ENCODE measurements around the gene ULK1. TPM values are rescaled to one million over a fixed set of nuclear protein-coding genes. Genes with fewer than 3 reads are reported as not detected.
"Not testable (repeated sequence)": the region's sequence is repeated elsewhere in the genome, so short reads cannot be mapped to it uniquely, and the experiment has no call there.

The ULK1 gene
- polyA plus RNA-seq, 6 donors from 2014 or later, result 0.22 to 2.1 (median 0.73) TPM

DNA sequence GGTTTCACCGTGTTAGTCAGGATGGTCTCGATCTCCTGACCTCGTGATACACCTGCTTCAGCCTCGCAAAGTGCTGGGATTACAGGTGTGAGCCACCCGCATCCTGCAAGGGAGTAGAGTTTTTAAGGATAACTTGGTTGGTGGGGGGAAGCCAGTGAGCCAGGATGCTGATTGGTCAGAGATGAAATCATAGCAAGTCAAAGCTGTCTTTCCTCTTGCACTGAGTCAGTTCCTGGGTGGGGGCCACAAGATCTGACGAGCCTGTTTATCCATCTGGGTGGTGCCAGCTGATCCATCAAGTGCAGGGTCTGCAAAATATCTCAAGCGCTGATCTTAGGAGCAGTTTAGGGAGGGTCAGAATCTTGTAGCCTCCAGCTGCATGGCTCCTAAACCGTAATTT lies 9.3 kb upstream of the ULK1 start:
- ATAC-seq (ENCODE audit: low read depth in 2 of 2); H3K4me3 Mint-ChIP-seq; H3K9me3 Mint-ChIP-seq; DNase-seq; H3K36me3 Mint-ChIP-seq; H3K4me1 Mint-ChIP-seq; H3K27ac Mint-ChIP-seq: not testable (repeated sequence)
- H3K27me3 Mint-ChIP-seq, result peaks cover 0 to 27% (median 0%) of the 10 kb centered on the region in 3 donors

DNA sequence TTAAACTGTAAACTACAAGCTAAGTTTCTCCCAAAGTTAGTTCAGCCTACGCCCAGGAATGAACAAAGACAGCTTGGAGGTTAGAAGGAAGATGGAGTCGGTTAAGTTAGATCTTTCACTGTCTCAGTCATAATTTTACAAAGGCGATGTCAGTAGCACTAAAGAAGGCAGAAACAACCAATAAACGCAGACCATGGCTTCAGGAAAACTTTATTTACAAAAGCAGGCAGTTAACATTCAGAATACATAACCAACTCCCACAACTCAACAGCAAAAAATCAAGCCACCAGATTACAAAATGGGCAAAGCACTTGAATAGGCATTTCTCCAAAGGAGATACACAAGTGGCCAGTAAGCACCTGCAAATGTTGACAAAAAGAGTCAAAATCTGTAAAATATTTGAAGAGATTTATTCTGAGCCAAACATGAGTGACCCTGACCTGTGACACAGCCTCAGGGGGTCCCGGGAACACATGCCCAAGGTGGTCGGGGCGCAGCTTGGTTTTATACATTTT lies 8.8 kb upstream of the ULK1 start:
- peaks cover 0 to 7% of the 10 kb centered on the region in 2 donors for H3K36me3 Mint-ChIP-seq
- H3K27me3 Mint-ChIP-seq, result peaks cover 0 to 27% (median 0%) of the 10 kb centered on the region in 3 donors
- ATAC-seq (ENCODE audit: low read depth in 2 of 2), result no peak
- H3K27ac Mint-ChIP-seq, result no peak overlapping the region
- H3K9me3 Mint-ChIP-seq, result peaks cover 0 to 9% (median 5%) of the 10 kb centered on the region in 7 donors
- H3K4me1 Mint-ChIP-seq, result peaks cover 0 to 2% (median 0%) of the 10 kb centered on the region in 3 donors
- no peak for DNase-seq
- H3K4me3 Mint-ChIP-seq, result no peak overlapping the region

DNA sequence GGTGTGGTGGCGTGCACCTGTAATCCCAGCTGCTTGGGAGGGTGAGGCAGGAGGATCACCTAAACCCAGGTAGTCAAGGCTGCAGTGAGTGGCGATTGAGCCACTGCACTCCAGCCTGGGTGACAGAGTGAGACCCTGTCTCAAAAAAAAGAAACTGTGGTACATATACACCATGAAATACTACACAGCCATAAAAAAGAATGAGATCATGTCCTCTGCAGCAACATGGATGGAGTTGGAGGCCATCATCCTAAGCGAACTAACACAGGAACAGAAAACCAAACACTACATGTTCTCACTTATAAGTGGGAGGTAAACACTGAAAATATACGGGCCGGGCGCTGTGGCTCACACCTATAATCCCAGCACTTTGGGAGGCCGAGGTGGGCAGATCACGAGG lies 2.7 kb upstream of the ULK1 start:
- H3K36me3 Mint-ChIP-seq; H3K9me3 Mint-ChIP-seq; H3K27me3 Mint-ChIP-seq; ATAC-seq (ENCODE audit: low read depth in 2 of 2); DNase-seq: not testable (repeated sequence)
- Mint-ChIP-seq H3K27ac (peak overlapping the region in 1 of 6 donors; percentile 60), H3K4me3 (peak overlapping the region in 2 of 8 donors; percentile 9 to 23), H3K4me1 (peaks cover 8 to 12% (median 10%) of the 10 kb centered on the region in 3 donors)

DNA sequence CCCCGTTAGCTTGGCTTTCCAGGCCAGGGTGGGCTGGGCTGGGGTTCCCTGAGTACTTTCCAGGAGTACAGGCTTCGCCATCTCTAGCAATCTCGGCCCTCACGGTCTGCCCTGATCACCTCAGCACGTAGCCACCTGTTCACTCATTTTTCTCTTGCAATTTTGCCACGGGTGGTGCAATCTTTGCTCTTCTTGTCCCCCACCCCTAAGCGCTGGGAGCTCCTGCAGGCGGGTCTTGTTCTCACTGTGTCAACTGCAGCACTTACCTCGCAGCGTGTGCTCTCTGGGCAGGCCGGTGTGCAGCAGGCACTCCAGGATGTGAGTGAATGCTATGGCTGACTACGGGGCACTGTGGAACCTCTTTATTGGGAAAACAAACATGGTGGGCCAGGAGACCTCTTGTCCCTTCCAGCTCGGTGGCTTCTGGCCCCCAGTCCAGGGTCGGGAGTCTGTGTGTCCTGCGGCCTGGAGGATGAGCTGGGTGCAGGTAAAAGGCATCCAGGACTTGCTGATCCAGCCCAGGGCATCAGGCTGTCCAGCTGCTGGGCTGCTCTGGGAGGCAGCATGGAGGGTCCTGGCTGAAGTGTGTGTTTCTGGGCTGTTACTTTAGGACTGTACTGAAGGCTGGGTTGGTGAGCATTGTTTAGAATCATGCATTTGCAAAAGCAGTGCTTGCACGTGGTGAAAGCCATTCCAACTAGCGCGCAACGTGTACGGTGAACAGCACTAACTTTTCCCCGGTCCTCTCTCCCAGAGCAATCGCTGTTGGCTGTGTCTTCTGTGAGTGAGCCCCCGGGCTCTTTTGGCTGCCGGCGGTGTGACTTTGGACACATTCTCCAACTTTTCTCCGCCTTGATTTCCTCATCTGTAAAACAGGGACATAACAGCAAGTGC lies 1.5 kb upstream of the ULK1 start:
- peaks cover 0 to 4% (median 0%) of the 10 kb centered on the region in 3 donors for H3K27me3 Mint-ChIP-seq
- H3K4me1 Mint-ChIP-seq, result peaks cover 14 to 21% (median 21%) of the 10 kb centered on the region in 3 donors
- peak overlapping the region in 2 of 6 donors; percentile 47 to 64 for H3K27ac Mint-ChIP-seq
- DNase-seq (no peak), ATAC-seq (ENCODE audit: low read depth in 2 of 2) (no peak)
- no peaks in the 10 kb centered on the region for H3K36me3 Mint-ChIP-seq
- H3K4me3 Mint-ChIP-seq, result peak overlapping the region in 7 of 8 donors; percentile 30 to 90 (median 67)
- H3K9me3 Mint-ChIP-seq, result no peaks in the 10 kb centered on the region

DNA sequence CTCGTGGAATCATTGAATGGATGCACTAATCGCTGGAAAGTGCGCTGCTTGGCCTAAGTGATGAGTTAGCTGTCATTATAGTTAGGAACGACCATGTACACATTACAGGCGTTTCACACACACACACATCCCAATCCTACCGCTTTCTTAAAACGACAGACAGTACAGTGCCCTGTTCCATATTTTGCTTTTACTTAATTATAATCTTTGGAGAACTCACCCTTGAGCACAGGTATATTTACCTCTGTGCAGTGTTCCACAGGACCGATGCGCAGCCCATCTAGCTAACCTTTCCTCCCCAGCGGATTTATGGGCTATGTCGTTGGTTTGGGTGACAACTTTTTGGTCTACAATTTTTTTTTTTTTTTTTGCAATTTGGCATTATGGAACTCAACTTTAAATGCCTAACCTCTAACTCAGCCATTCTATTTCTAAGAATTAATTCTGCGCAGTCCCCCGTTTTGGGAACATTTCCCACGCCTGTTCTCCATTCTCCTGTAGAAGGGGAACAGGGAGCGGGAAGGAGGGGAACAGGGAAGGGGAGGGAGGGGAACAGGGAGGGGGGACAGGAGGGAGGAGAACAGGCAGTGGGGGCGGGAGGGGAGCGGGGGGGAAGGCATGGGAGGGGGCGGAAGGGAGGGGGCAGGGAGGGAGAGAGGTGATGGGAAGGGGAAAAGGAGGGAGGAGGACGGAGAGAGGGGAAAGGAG lies 663 bp upstream of the ULK1 start:
- H3K27me3 Mint-ChIP-seq, result no peaks in the 10 kb centered on the region
- ATAC-seq (ENCODE audit: low read depth in 2 of 2) (no peak), DNase-seq (no peak)
- H3K9me3 Mint-ChIP-seq, result no peaks in the 10 kb centered on the region
- peak overlapping the region in 7 of 8 donors; percentile 30 to 90 (median 55) for H3K4me3 Mint-ChIP-seq
- H3K36me3 Mint-ChIP-seq, result no peaks in the 10 kb centered on the region
- H3K4me1 Mint-ChIP-seq, result peaks cover 16 to 25% (median 21%) of the 10 kb centered on the region in 3 donors
- H3K27ac Mint-ChIP-seq, result peak overlapping the region in 3 of 6 donors; percentile 27 to 92 (median 78)

DNA sequence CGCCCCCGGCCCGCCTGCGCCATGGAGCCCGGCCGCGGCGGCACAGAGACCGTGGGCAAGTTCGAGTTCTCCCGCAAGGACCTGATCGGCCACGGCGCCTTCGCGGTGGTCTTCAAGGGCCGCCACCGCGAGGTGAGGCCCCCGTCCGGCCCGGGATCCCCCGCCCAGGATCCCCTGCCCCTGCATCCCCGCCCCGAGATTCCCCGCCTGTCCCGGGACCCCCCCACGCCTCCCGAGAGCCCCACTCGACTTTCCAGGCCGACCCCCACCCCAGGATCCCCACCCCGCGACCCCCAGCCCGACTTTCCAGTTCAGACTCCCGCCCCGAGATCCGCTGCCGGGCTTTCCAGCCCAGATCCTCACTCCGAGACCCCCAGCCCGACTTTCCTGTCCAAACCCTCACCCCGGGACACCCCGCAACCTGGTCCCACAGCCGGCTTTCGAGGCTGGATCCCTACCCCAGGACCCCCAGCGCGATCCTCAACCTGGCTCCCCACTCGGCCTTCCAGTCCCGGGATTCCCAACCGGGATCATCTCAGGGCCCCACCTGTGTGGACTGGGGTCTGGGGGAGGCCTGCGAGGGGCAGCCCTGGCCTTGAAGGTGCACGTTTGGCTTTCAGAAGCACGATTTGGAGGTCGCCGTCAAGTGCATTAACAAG lies 688 bp downstream of the ULK1 start:
- H3K36me3 Mint-ChIP-seq, result no peaks in the 10 kb centered on the region
- no peaks in the 10 kb centered on the region for H3K9me3 Mint-ChIP-seq
- H3K4me1 Mint-ChIP-seq, result peaks cover 18 to 25% (median 21%) of the 10 kb centered on the region in 3 donors
- H3K4me3 Mint-ChIP-seq, result peak overlapping the region; percentile 82 to 93 (median 90)
- ATAC-seq (ENCODE audit: low read depth in 2 of 2) (no peak), DNase-seq (no peak)
- H3K27me3 Mint-ChIP-seq, result no peaks in the 10 kb centered on the region
- H3K27ac Mint-ChIP-seq, result peak overlapping the region in 5 of 6 donors; percentile 92 to 95 (median 94)

DNA sequence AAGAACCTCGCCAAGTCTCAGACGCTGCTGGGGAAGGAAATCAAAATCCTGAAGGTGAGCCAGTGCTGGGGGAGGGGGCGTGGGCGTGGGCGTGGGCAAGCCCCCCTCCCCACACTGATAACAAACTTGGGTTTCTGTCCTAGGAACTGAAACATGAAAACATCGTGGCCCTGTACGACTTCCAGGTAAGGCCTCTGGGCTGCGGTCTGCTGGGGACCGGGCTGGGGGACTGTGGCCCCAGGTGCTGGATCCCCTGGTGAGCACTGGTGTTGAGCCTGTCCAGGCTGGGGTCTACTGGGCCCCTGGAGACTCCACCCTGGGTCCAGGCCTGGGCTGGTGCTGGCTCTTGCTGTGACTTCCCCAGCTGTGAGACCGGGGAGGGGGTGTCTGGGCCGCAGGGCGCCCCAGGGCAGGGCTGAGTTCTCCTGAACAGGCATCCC lies 1.2 kb downstream of the ULK1 start:
- H3K27ac Mint-ChIP-seq, result peak overlapping the region in 5 of 6 donors; percentile 92 to 95 (median 94)
- H3K27me3 Mint-ChIP-seq, result no peaks in the 10 kb centered on the region
- peak overlapping the region; percentile 82 to 93 (median 90) for H3K4me3 Mint-ChIP-seq
- H3K4me1 Mint-ChIP-seq, result peaks cover 20 to 25% (median 21%) of the 10 kb centered on the region in 3 donors
- H3K9me3 Mint-ChIP-seq, result no peaks in the 10 kb centered on the region
- H3K36me3 Mint-ChIP-seq, result no peaks in the 10 kb centered on the region
- peak in 1 of 2 donors; percentile 37 for ATAC-seq (ENCODE audit: low read depth in 2 of 2)
- DNase-seq, result no peak

DNA sequence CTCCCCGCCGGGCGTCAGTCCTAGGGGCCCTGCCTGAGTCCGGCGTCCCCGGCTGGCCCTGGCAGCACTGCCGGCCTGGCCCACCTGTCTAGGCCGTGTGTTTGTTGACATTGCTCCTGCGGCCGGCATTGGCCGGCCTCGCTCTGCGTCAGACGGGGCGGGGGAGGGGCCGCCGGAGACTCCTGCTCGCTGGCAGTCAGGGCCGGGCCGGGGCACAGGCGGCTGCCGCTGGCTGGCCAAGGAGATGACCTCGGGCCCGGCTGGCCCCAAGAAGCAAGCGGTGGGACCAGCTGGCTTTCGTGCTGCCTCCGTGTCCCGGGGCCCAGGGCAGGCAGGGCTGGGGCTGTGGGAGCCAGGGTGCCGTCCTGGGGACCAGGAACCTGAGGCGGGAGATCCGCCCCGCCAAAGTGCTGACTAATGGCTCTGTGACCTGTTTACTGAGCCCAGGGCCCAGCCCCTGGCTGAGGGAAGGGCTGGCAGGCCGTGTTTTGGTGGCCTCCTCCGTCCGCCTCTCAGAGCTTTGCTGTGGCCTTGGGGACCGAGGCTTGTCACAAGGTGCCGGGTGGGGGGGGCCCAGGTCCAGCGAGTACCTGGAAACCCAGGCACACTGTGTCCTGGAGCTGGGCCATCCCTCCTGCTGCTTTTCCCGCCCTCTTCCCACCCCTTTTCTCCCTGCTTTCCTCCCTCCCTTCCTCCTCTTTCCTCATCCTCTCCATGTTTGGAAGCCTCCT lies 1.8 kb downstream of the ULK1 start:
- Mint-ChIP-seq H3K27ac (peak overlapping the region in 2 of 6 donors; percentile 11 to 92), H3K4me1 (peaks cover 20 to 25% (median 22%) of the 10 kb centered on the region in 3 donors), H3K36me3 (no peaks in the 10 kb centered on the region), H3K27me3 (no peaks in the 10 kb centered on the region), H3K4me3 (peak overlapping the region; percentile 82 to 93 (median 90)), H3K9me3 (no peaks in the 10 kb centered on the region)
- DNase-seq (peak; percentile 70), ATAC-seq (ENCODE audit: low read depth in 2 of 2) (peak; percentile 58 to 72)

DNA sequence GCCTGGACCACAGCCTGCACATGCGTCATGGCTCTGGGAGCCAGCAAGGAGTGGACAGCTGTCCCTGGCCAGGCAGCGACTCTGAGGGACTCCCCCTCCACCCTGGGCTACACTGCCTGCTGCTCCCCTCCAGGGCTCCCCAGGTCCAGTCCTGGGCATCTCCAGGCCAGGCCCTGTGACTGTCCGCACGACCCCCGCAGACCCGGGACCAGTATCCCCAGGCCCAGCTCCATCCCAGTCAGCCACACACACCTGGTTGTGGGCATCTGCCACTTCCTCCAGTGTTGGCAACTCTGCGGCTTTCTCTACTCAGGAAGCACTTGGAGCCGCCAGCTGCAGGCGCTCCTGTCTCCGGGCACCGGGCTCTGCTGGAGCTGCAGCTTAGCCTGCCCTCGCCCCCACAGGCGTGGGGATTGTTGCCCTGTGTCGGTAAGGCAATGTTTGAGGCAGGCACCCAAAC lies 2.4 kb downstream of the ULK1 start:
- DNase-seq (no peak), ATAC-seq (ENCODE audit: low read depth in 2 of 2) (no peak)
- Mint-ChIP-seq H3K4me3 (peak overlapping the region; percentile 67 to 91 (median 78)), H3K9me3 (no peaks in the 10 kb centered on the region), H3K27me3 (no peaks in the 10 kb centered on the region), H3K36me3 (no peaks in the 10 kb centered on the region), H3K4me1 (peaks cover 20 to 28% (median 27%) of the 10 kb centered on the region in 3 donors), H3K27ac (peak overlapping the region in 4 of 6 donors; percentile 24 to 59 (median 48))

DNA sequence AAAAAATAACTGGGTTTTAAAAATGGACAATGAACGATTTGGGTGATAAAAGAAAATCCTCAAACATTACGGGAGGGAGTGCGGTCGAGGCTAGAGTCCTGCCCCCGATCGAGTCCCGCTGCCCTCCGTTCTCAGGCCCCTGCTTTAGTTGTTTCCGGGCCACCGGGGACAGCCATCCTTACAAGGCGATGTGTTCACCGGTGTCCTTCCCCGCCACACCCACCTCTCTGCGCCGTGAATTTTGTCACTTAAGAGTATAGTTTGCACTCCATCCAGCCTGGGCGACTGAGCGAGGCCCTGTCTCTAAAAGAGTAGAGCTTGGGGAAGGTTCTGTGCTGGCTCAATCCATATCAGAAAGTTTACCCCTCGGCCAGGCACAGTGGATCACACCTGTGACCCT lies 2.9 kb downstream of the ULK1 start:
- no peak for DNase-seq
- no peak for ATAC-seq (ENCODE audit: low read depth in 2 of 2)
- no peaks in the 10 kb centered on the region for H3K36me3 Mint-ChIP-seq
- peak overlapping the region in 2 of 6 donors; percentile 39 to 56 for H3K27ac Mint-ChIP-seq
- H3K9me3 Mint-ChIP-seq, result no peaks in the 10 kb centered on the region
- H3K27me3 Mint-ChIP-seq, result no peaks in the 10 kb centered on the region
- H3K4me3 Mint-ChIP-seq, result peak overlapping the region; percentile 36 to 90 (median 74)
- H3K4me1 Mint-ChIP-seq, result peaks cover 22 to 28% (median 27%) of the 10 kb centered on the region in 3 donors

DNA sequence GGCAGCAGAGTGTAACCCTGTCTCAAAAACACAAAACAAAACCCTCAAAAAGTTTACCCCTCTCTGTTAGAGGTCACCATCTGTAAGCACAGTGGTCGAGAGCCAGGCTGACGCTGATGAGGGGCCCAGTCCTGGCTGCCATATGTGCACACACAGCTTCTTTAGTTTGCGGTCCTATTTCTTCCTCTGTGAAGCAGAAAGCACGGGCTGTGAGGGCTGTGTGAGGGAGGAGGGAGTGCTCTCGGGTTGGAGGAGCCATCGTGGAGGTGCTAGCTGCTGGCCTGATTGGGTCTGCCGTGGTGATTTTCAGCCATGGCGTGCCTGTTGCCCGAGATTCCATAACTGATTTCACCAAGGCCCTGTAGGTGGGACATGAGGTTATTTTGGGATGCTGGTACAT lies 3.5 kb downstream of the ULK1 start:
- no peak overlapping the region for H3K27ac Mint-ChIP-seq
- no peaks in the 10 kb centered on the region for H3K27me3 Mint-ChIP-seq
- no peaks in the 10 kb centered on the region for H3K36me3 Mint-ChIP-seq
- peaks cover 24 to 28% (median 27%) of the 10 kb centered on the region in 3 donors for H3K4me1 Mint-ChIP-seq
- no peak for DNase-seq
- H3K4me3 Mint-ChIP-seq, result peak overlapping the region in 2 of 8 donors; percentile 78 to 82
- no peak for ATAC-seq (ENCODE audit: low read depth in 2 of 2)
- H3K9me3 Mint-ChIP-seq, result no peaks in the 10 kb centered on the region

DNA sequence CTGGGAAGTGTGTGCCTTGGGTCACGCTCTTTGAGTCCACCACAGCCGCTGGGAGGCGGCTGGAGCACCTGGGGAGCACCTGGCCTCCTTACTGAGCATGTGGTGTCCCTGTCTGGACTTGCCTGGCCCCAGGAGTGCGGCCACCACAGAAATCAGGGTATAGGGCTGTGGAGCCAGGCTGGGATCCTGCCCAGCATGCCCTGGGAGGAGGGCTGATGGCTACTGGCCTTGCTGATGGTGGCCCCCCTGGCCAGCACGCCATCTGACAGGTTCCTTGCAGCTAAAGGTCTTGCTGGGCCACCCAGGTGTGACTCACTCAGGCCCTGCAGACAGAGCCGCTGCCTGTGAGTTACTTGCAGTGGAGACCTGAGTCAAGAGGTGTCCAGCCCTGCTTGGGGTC lies 6.0 kb downstream of the ULK1 start:
- H3K27me3 Mint-ChIP-seq, result no peaks in the 10 kb centered on the region
- DNase-seq (no peak), ATAC-seq (ENCODE audit: low read depth in 2 of 2) (no peak)
- H3K4me1 Mint-ChIP-seq, result peaks cover 23 to 37% (median 27%) of the 10 kb centered on the region in 3 donors
- peak overlapping the region in 1 of 6 donors; percentile 38 for H3K27ac Mint-ChIP-seq
- no peak overlapping the region for H3K4me3 Mint-ChIP-seq
- no peaks in the 10 kb centered on the region for H3K36me3 Mint-ChIP-seq
- H3K9me3 Mint-ChIP-seq, result no peaks in the 10 kb centered on the region
